NCI-H2107 treated with DMSO at 0.1 percent for 48 hours (cell line): ENCODE measurements around the gene MAP3K20.

Experiments used
- DNase-seq: peaks from one replicate; lab custom pipeline; 2025; ENCODE audit not compliant: unreplicated experiment; lab: John Stamatoyannopoulos, UW

Gene MAP3K20

GRCh38 chr2:173050684-173051083 is 25.0 kb upstream of the MAP3K20 start:
- DNase-seq = no peak

- DNase-seq = no peak
These were observed 24.0 kb upstream of the MAP3K20 start for GRCh38 chr2:173051463-173052215.

- no peak for DNase-seq
These were observed 22.5 kb upstream of the MAP3K20 start for GRCh38 chr2:173053043-173053699.

- no peak for DNase-seq
These were observed 21.2 kb upstream of the MAP3K20 start for GRCh38 chr2:173054466-173054865.

GRCh38 chr2:173056705-173057364 is 18.8 kb upstream of the MAP3K20 start:
- DNase-seq = no peak

GRCh38 chr2:173058097-173058496 is 17.5 kb upstream of the MAP3K20 start:
- no peak for DNase-seq

GRCh38 chr2:173058673-173059072 is 17.0 kb upstream of the MAP3K20 start:
- DNase-seq = no peak

GRCh38 chr2:173059292-173059691 is 16.4 kb upstream of the MAP3K20 start:
- DNase-seq = no peak

- DNase-seq = no peak
These were observed 15.6 kb upstream of the MAP3K20 start for GRCh38 chr2:173059971-173060461.

GRCh38 chr2:173062801-173063200 is 12.8 kb upstream of the MAP3K20 start:
- DNase-seq = no peak

- no peak for DNase-seq
These were observed 11.4 kb upstream of the MAP3K20 start for GRCh38 chr2:173064151-173064805.

- no peak for DNase-seq
These were observed 8.6 kb upstream of the MAP3K20 start for GRCh38 chr2:173066887-173067676.

- DNase-seq = no peak
These were observed 428 bp upstream of the MAP3K20 start for GRCh38 chr2:173075056-173075780.

- peak; percentile 7 for DNase-seq
These were observed 1.1 kb downstream of the MAP3K20 start for GRCh38 chr2:173076581-173077345.

- no peak for DNase-seq
These were observed 2.0 kb downstream of the MAP3K20 start for GRCh38 chr2:173077506-173078177.

GRCh38 chr2:173079141-173079540 is 3.5 kb downstream of the MAP3K20 start:
- no peak for DNase-seq

GRCh38 chr2:173079973-173080860 is 4.6 kb downstream of the MAP3K20 start:
- no peak for DNase-seq
